SK-N-SH (cell line): ENCODE results near the gene LENG9. TPM values are rescaled to one million over a fixed set of nuclear protein-coding genes. Genes with fewer than 3 reads are reported as not detected.

ENCODE experiments used
- CTCF ChIA-PET: fragments of 300-600, 350-600 bp; formaldehyde crosslinking; extraction: SDS; loops from one replicate; lab custom pipeline; 2021; lab: Yijun Ruan, JAX
- POLR2A ChIA-PET: fragments of 350-600 bp; sonication (Branson Sonifier 250); formaldehyde crosslinking; extraction: SDS; loops from one replicate; lab custom pipeline; 2020; ENCODE audit warnings: antibody characterized with exemption, inconsistent platforms; lab: Yijun Ruan, JAX
- DNase-seq: peaks from one replicate; pipeline ENCODE4 v3.0.0; 2012
- H2AFZ ChIP-seq: fragments of 200-600 bp; sonication (generic); 2 replicates; pipeline ENCODE4 v1.8.1; 2016; ENCODE audit warnings: antibody characterized with exemption, mild to moderate bottlenecking, low read depth
- H3F3A ChIP-seq: fragments of 200-600 bp; sonication (generic); replicated peaks from 2 replicates; pipeline ENCODE3; 2016; ENCODE audit warnings: antibody characterized with exemption, mild to moderate bottlenecking; ENCODE audit not compliant: insufficient read depth
- H3K27ac ChIP-seq, 2 experiments: fragments of 200-500 bp in 1 of 2; fragments of 200-600 bp in 1 of 2; sonication (Bioruptor generic) in 1 of 2; sonication (generic), shearing (Covaris generic) in 1 of 2; 2 replicates each; pipeline versions ENCODE4 v1.5.1 to v1.6.1; 2014 to 2016; ENCODE audit warnings: low read depth in 2 of 2, inconsistent platforms in 1 of 2, low read length in 1 of 2, mild to moderate bottlenecking in 1 of 2, mixed read lengths in 1 of 2
- H3K27me3 ChIP-seq: fragments of 200-600 bp; sonication (generic), shearing (Covaris generic); 2 replicates; pipeline ENCODE4 v1.6.1; 2016; ENCODE audit warnings: mixed run types; ENCODE audit not compliant: insufficient read depth
- H3K36me3 ChIP-seq, 2 experiments: fragments of 200-500 bp in 1 of 2; fragments of 200-600 bp in 1 of 2; sonication (Bioruptor generic) in 1 of 2; sonication (generic) in 1 of 2; replicated peaks in 1 of 2; 2 replicates each; pipeline versions ENCODE3 to v1.5.1; 2014 to 2016; ENCODE audit warnings: low read length in 1 of 2, mild to moderate bottlenecking in 1 of 2; ENCODE audit not compliant: insufficient read depth in 2 of 2, control insufficient read depth in 1 of 2
- H3K4me1 ChIP-seq, 2 experiments: fragments of 200-500 bp in 1 of 2; fragments of 200-600 bp in 1 of 2; sonication (Bioruptor generic) in 1 of 2; sonication (generic), shearing (Covaris generic) in 1 of 2; 2 replicates each; pipeline versions ENCODE4 v1.5.1 to v1.6.1; 2014 to 2016; ENCODE audit warnings: low read depth in 1 of 2, low read length in 1 of 2, mixed run types in 1 of 2; ENCODE audit not compliant: insufficient read depth in 2 of 2, control insufficient read depth in 1 of 2
- H3K4me2 ChIP-seq: fragments of 200-600 bp; sonication (generic), shearing (Covaris generic); 2 replicates; pipeline ENCODE4 v1.6.1; 2017; ENCODE audit warnings: mixed run types
- H3K4me3 ChIP-seq, 2 experiments: fragments of 200-500 bp in 1 of 2; fragments of 200-600 bp in 1 of 2; sonication (Bioruptor generic) in 1 of 2; sonication (generic), shearing (Covaris generic) in 1 of 2; 2 replicates each; pipeline versions ENCODE4 v1.5.1 to v1.8.1; 2014 to 2016; ENCODE audit warnings: low read depth in 2 of 2, inconsistent platforms in 1 of 2, low read length in 1 of 2, mild to moderate bottlenecking in 1 of 2, mixed read lengths in 1 of 2, moderate library complexity in 1 of 2
- H3K79me2 ChIP-seq: fragments of 200-600 bp; sonication (generic); 2 replicates; pipeline ENCODE4 v1.8.1; 2017; ENCODE audit warnings: mild to moderate bottlenecking; ENCODE audit not compliant: insufficient read depth
- H3K9ac ChIP-seq: fragments of 200-600 bp; sonication (generic); 2 replicates; pipeline ENCODE4 v1.6.1; 2017; ENCODE audit warnings: mixed run types
- H3K9me2 ChIP-seq: fragments of 200-600 bp; sonication (generic); 2 replicates; pipeline ENCODE4 v1.6.1; 2017; ENCODE audit warnings: mixed run types
- H3K9me3 ChIP-seq: fragments of 200-600 bp; sonication (generic); 2 replicates; pipeline ENCODE4 v1.6.1; 2017; ENCODE audit warnings: mixed run types, mild to moderate bottlenecking, moderate library complexity
- H4K20me1 ChIP-seq: fragments of 200-600 bp; sonication (generic); 2 replicates; pipeline ENCODE4 v1.6.1; 2017; ENCODE audit warnings: mild to moderate bottlenecking, mixed run types; ENCODE audit not compliant: insufficient read depth
- ELF1 ChIP-seq: IDR thresholded peaks from 2 replicates; pipeline ENCODE4 v1.4.0; 2012
- FOXM1 ChIP-seq: IDR thresholded peaks from 2 replicates; pipeline ENCODE4 v1.4.0; 2012; ENCODE audit warnings: low read depth, mild to moderate bottlenecking
- GABPA ChIP-seq: IDR thresholded peaks from 2 replicates; pipeline ENCODE4 v1.4.0; 2012; ENCODE audit warnings: low read depth, mild to moderate bottlenecking
- GATA2 ChIP-seq: sonication (generic); formaldehyde crosslinking; IDR thresholded peaks from 2 replicates; pipeline ENCODE4 v1.5.0; 2020; ENCODE audit warnings: mild to moderate bottlenecking, missing genetic modification reagents
- NRF1 ChIP-seq: IDR thresholded peaks from 2 replicates; pipeline ENCODE4 v1.6.1; 2012; ENCODE audit warnings: low read depth, mild to moderate bottlenecking, low read length
- PBX3 ChIP-seq: IDR thresholded peaks from 2 replicates; pipeline ENCODE4; 2012
- POLR2AphosphoS5 ChIP-seq: IDR thresholded peaks from 2 replicates; pipeline ENCODE4 v1.6.1; 2012; ENCODE audit warnings: low read depth, low read length
- USF1 ChIP-seq: IDR thresholded peaks from 2 replicates; pipeline ENCODE4 v1.4.0; 2012; ENCODE audit warnings: low read depth, borderline replicate concordance
- WGBS: methylation state at CpG from one replicate; pipeline ENCODE4 v1.1.6; 2017; ENCODE audit warnings: low lambda C conversion rate; 5-methylcytosine and 5-hydroxymethylcytosine counted together
- polyA plus RNA-seq, 3 experiments: library from polyadenylated mRNA; depleted of rRNA; stranded (reverse); fragments of >200 nt; gene quantifications; 2 replicates each; pipeline ENCODE4 v1.2.3, GENCODE V29; 2012

Gene LENG9
- polyA plus RNA-seq, 1 of the 3 experiments (the other 2 are of a cell fraction): 0.20 TPM

GRCh38 chr19:54462655-54463530, 685 bp downstream of the LENG9 start:
- H3K36me3 ChIP-seq: peaks cover 6 to 39% of the 10 kb centered on the region in 2 experiments
- ChIA-PET POLR2A (interaction anchor here (1.0 to 4.5 kb wide), 2 partner anchors 9 to 14 kb away, joined by 4 to 24 read pairs; partner anchors contain the start of gene LENG8), CTCF (interaction anchor here (1.1 kb wide), 1 partner anchor 18 kb away, joined by 4 read pairs; no protein-coding TSS in a partner anchor)
- peaks cover 4% of the 10 kb centered on the region; the same call in 1 of the 2 replicates for H3K79me2 ChIP-seq
- TF ChIP-seq POLR2AphosphoS5: peak; percentile 14; the same call in 1 of the 2 replicates
- no peak for TF ChIP-seq GABPA
- TF ChIP-seq USF1: no peak
- H3K9me3 ChIP-seq: no peaks in the 10 kb centered on the region
- H3K4me3 ChIP-seq: peak overlapping the region; percentile 41 to 63; a peak in 3 of 4 replicates
- no peaks in the 10 kb centered on the region for H3K27me3 ChIP-seq
- H3K4me1 ChIP-seq: peaks cover 0 to 17% of the 10 kb centered on the region in 2 experiments; a peak in 1 of 4 replicates
- peak overlapping the region; percentile 92; the same call in 1 of the 2 replicates for H3K4me2 ChIP-seq
- no peak overlapping the region for H3K9ac ChIP-seq
- H4K20me1 ChIP-seq: peaks cover 29% of the 10 kb centered on the region
- 72% methylated on average over 17 of the region's 91 CpGs for WGBS
- H3F3A ChIP-seq: peaks cover 28% of the 10 kb centered on the region
- H2AFZ ChIP-seq: no peak overlapping the region
- DNase-seq: peak; percentile 57
- no peak overlapping the region for H3K27ac ChIP-seq
- no peaks in the 10 kb centered on the region for H3K9me2 ChIP-seq

- no peaks in the 10 kb centered on the region for H3K9me3 ChIP-seq
- no peak overlapping the region for H3K27ac ChIP-seq
- DNase-seq: no peak
- peaks cover 0 to 17% of the 10 kb centered on the region in 2 experiments; a peak in 1 of 4 replicates for H3K4me1 ChIP-seq
- no peak overlapping the region for H3K9ac ChIP-seq
- no peaks in the 10 kb centered on the region for H3K9me2 ChIP-seq
- H3K36me3 ChIP-seq: peaks cover 9 to 42% of the 10 kb centered on the region in 2 experiments
- H3K4me2 ChIP-seq: no peak overlapping the region
- H3F3A ChIP-seq: peaks cover 24% of the 10 kb centered on the region
- CTCF ChIA-PET: no interaction called here
- WGBS: 90% methylated on average over 6 of the region's 15 CpGs
- peaks cover 6% of the 10 kb centered on the region; the same call in 1 of the 2 replicates for H3K79me2 ChIP-seq
- no peak overlapping the region for H2AFZ ChIP-seq
- no peak overlapping the region for H3K4me3 ChIP-seq
- H3K27me3 ChIP-seq: no peaks in the 10 kb centered on the region
- TF ChIP-seq NRF1: no peak
- no peak for TF ChIP-seq GATA2 (CRISPR knock-in tag)
- TF ChIP-seq FOXM1: no peak
- TF ChIP-seq PBX3: no peak
- TF ChIP-seq ELF1: no peak
- TF ChIP-seq, all 33 proteins: peak for 0
- peaks cover 33% of the 10 kb centered on the region for H4K20me1 ChIP-seq
- POLR2A ChIA-PET: interaction anchor here (4.5 kb wide), 1 partner anchor 14 kb away, joined by 24 read pairs; the partner anchor contains the start of gene LENG8
Measured at GRCh38 chr19:54462047-54462654, 1.4 kb downstream of the LENG9 start.
